ENCODE results near the gene RSPO3. TPM values are rescaled to one million over a fixed set of nuclear protein-coding genes. Genes with fewer than 3 reads are reported as not detected.

RSPO3 gene
- total RNA-seq, 1 experiment from 2014 or later: not detected

DNA sequence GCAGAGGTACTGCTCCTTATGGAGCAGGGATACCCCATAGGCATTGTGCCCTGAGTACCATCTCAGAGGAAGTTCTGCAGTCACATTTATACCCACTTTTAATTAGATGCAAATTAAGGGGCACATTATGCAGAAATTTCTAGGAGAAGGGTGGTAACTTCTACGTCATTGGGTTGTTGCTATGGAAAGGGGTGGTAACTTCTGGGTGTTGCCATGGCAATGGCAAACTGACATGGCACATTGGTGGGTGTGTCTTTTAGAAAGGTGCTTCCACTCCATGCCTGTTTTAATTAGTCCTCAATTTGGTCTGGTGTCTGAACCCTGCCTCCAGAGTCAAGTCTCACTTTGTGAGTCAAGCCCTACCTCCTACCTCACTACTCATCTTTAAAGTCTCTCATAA is 42.0 kb downstream of the RSPO3 start:
- ChIA-PET CTCF (interaction anchor here (1.3 kb wide), 1 partner anchor 27 kb away, joined by 3 read pairs; no protein-coding TSS in a partner anchor), POLR2A (no interaction called here), RAD21 (ENCODE audit: low non-redundant PET in 1 of 2, low total read pairs in 2 of 2, uncharacterized antibody in 2 of 2, unreplicated experiment in 2 of 2) (no interaction called here)
- no peaks in the 10 kb centered on the region for H3K9me2 ChIP-seq (ENCODE audit: insufficient read depth)
- peaks cover 42% of the 10 kb centered on the region for H3K27me3 ChIP-seq (ENCODE audit: insufficient read depth, low read length)
- no peaks in the 10 kb centered on the region for H3K4me1 ChIP-seq (ENCODE audit: control insufficient read depth in 1 of 2, insufficient read depth in 2 of 2, low read length in 2 of 2)
- no peak overlapping the region for H2AFZ ChIP-seq (ENCODE audit: low read depth, low read length, poor library complexity, severe bottlenecking)
- no peak overlapping the region for H3K9ac ChIP-seq (ENCODE audit: low read length)
- no peaks in the 10 kb centered on the region for H4K20me1 ChIP-seq (ENCODE audit: insufficient read depth)
- H3K9me3 ChIP-seq (ENCODE audit: control insufficient read depth in 1 of 2, insufficient read depth in 1 of 2, low read depth in 1 of 2, low read length in 2 of 2): no peaks in the 10 kb centered on the region
- no peaks in the 10 kb centered on the region for H3K79me2 ChIP-seq (ENCODE audit: insufficient read depth, low read length)
- DNase-seq (ENCODE audit: low read depth, low spot score) (no peak), ATAC-seq (no peak)
- BruUV-seq (replicated peaks): no TSS peak
- intact Hi-C loops (cut with micrococcal nuclease): no loop called here
- H3K27ac ChIP-seq (ENCODE audit: low read depth, low read length): no peak overlapping the region
- H3K4me2 ChIP-seq (ENCODE audit: low read length): no peak overlapping the region
- no peaks in the 10 kb centered on the region for H3K36me3 ChIP-seq (ENCODE audit: control insufficient read depth in 1 of 2, insufficient read depth in 2 of 2, low read length in 2 of 2)
- TF ChIP-seq, protein P1, sequence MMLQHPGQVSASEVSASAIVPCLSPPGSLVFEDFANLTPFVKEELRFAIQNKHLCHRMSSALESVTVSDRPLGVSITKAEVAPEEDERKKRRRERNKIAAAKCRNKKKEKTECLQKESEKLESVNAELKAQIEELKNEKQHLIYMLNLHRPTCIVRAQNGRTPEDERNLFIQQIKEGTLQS (IDR thresholded peaks at IDR 0.05): no peak
- TF ChIP-seq ZFX (IDR thresholded peaks at IDR 0.05) (no peak), FOSL1 (IDR thresholded peaks at IDR 0.05; ENCODE audit: low read depth) (no peak), YY1 (IDR thresholded peaks at IDR 0.05; ENCODE audit: extremely low read depth, insufficient replicate concordance, low read depth, low read length) (no peak), ELF1 (IDR thresholded peaks at IDR 0.05; ENCODE audit: borderline replicate concordance, low read depth) (no peak), SP1 (IDR thresholded peaks at IDR 0.05; ENCODE audit: low read depth) (no peak), RAD21 (IDR thresholded peaks at IDR 0.05; ENCODE audit: low read depth) (no peak)
- TF ChIP-seq, protein P2, sequence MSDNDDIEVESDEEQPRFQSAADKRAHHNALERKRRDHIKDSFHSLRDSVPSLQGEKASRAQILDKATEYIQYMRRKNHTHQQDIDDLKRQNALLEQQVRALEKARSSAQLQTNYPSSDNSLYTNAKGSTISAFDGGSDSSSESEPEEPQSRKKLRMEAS (IDR thresholded peaks at IDR 0.05): no peak
- H3K4me3 ChIP-seq (replicated peaks in 1 of 2; ENCODE audit: low read depth in 1 of 2, low read length in 2 of 2): no peak overlapping the region

DNA sequence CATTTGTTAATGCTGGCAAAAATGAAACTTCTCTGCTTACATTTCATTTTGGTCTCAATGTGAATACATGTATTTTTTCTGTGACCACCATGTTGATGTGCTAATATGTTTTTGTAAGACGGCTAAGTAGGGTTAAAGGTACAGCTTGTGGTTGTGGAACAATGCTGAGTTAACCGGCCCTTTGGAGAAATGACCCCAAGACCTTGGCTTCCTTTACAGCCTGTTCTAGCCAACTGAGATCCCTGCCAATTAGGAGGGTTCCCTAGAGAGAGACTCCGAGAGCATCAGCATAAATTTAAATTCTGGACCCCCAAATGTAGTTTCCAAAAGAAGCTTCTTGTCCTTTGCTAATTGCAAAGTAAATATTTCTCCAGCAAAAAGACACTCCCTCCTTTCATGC is 44.4 kb downstream of the RSPO3 start:
- CTCF ChIA-PET: no interaction called here
- H3K9me2 ChIP-seq (ENCODE audit: insufficient read depth): no peaks in the 10 kb centered on the region
- RAD21 ChIA-PET (ENCODE audit: low non-redundant PET in 1 of 2, low total read pairs in 2 of 2, uncharacterized antibody in 2 of 2, unreplicated experiment in 2 of 2): no interaction called here
- peaks cover 29% of the 10 kb centered on the region for H3K27me3 ChIP-seq (ENCODE audit: insufficient read depth, low read length)
- intact Hi-C loops (cut with micrococcal nuclease): no loop called here
- POLR2A ChIA-PET: no interaction called here
- DNase-seq (ENCODE audit: low read depth, low spot score) (no peak), ATAC-seq (no peak)
- H3K79me2 ChIP-seq (ENCODE audit: insufficient read depth, low read length): no peaks in the 10 kb centered on the region
- no peak overlapping the region for H2AFZ ChIP-seq (ENCODE audit: low read depth, low read length, poor library complexity, severe bottlenecking)
- no peaks in the 10 kb centered on the region for H4K20me1 ChIP-seq (ENCODE audit: insufficient read depth)
- H3K4me2 ChIP-seq (ENCODE audit: low read length): no peak overlapping the region
- H3K9me3 ChIP-seq (ENCODE audit: control insufficient read depth in 1 of 2, insufficient read depth in 1 of 2, low read depth in 1 of 2, low read length in 2 of 2): no peaks in the 10 kb centered on the region
- no peak overlapping the region for H3K27ac ChIP-seq (ENCODE audit: low read depth, low read length)
- BruUV-seq (replicated peaks): no TSS peak
- no peak overlapping the region for H3K4me3 ChIP-seq (replicated peaks in 1 of 2; ENCODE audit: low read depth in 1 of 2, low read length in 2 of 2)
- no peaks in the 10 kb centered on the region for H3K36me3 ChIP-seq (ENCODE audit: control insufficient read depth in 1 of 2, insufficient read depth in 2 of 2, low read length in 2 of 2)
- no peak overlapping the region for H3K9ac ChIP-seq (ENCODE audit: low read length)
- H3K4me1 ChIP-seq (ENCODE audit: control insufficient read depth in 1 of 2, insufficient read depth in 2 of 2, low read length in 2 of 2): no peaks in the 10 kb centered on the region
- TF ChIP-seq POLR2AphosphoS5 (IDR thresholded peaks at IDR 0.05; ENCODE audit: low read depth, low read length): no peak
- no peak for TF ChIP-seq CEBPB (IDR thresholded peaks at IDR 0.05; ENCODE audit: low read depth)
- no peak for TF ChIP-seq YY1 (IDR thresholded peaks at IDR 0.05; ENCODE audit: extremely low read depth, insufficient replicate concordance, low read depth, low read length)
- TF ChIP-seq, protein P1 (IDR thresholded peaks at IDR 0.05): no peak
- no peak for TF ChIP-seq FOSL1 (IDR thresholded peaks at IDR 0.05; ENCODE audit: low read depth)
- TF ChIP-seq, protein P3, sequence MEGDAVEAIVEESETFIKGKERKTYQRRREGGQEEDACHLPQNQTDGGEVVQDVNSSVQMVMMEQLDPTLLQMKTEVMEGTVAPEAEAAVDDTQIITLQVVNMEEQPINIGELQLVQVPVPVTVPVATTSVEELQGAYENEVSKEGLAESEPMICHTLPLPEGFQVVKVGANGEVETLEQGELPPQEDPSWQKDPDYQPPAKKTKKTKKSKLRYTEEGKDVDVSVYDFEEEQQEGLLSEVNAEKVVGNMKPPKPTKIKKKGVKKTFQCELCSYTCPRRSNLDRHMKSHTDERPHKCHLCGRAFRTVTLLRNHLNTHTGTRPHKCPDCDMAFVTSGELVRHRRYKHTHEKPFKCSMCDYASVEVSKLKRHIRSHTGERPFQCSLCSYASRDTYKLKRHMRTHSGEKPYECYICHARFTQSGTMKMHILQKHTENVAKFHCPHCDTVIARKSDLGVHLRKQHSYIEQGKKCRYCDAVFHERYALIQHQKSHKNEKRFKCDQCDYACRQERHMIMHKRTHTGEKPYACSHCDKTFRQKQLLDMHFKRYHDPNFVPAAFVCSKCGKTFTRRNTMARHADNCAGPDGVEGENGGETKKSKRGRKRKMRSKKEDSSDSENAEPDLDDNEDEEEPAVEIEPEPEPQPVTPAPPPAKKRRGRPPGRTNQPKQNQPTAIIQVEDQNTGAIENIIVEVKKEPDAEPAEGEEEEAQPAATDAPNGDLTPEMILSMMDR (IDR thresholded peaks at IDR 0.05 in 2 of 3, conservative IDR thresholded peaks at IDR 0.05 in 1 of 3; ENCODE audit: borderline replicate concordance in 1 of 3, insufficient read depth in 1 of 3, low read depth in 2 of 3, low read length in 2 of 3): no peak
- TF ChIP-seq, protein P2 (IDR thresholded peaks at IDR 0.05): no peak
- TF ChIP-seq, protein P4, sequence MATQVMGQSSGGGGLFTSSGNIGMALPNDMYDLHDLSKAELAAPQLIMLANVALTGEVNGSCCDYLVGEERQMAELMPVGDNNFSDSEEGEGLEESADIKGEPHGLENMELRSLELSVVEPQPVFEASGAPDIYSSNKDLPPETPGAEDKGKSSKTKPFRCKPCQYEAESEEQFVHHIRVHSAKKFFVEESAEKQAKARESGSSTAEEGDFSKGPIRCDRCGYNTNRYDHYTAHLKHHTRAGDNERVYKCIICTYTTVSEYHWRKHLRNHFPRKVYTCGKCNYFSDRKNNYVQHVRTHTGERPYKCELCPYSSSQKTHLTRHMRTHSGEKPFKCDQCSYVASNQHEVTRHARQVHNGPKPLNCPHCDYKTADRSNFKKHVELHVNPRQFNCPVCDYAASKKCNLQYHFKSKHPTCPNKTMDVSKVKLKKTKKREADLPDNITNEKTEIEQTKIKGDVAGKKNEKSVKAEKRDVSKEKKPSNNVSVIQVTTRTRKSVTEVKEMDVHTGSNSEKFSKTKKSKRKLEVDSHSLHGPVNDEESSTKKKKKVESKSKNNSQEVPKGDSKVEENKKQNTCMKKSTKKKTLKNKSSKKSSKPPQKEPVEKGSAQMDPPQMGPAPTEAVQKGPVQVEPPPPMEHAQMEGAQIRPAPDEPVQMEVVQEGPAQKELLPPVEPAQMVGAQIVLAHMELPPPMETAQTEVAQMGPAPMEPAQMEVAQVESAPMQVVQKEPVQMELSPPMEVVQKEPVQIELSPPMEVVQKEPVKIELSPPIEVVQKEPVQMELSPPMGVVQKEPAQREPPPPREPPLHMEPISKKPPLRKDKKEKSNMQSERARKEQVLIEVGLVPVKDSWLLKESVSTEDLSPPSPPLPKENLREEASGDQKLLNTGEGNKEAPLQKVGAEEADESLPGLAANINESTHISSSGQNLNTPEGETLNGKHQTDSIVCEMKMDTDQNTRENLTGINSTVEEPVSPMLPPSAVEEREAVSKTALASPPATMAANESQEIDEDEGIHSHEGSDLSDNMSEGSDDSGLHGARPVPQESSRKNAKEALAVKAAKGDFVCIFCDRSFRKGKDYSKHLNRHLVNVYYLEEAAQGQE (IDR thresholded peaks at IDR 0.05; ENCODE audit: low read depth): no peak
